Thymus (tissue), 11 donors: ENCODE results near the gene INPP5A. TPM values are rescaled to one million over a fixed set of nuclear protein-coding genes. Genes with fewer than 3 reads are reported as not detected.

Experiments
- DNase-seq, 9 donors: peaks; one replicate each; pipeline ENCODE4 v3.0.0-alpha.2; 2013; ENCODE audit warnings: low spot score in 9 of 9, low read depth in 6 of 9, missing footprints in 1 of 9
- H3K27ac ChIP-seq, 2 donors: one replicate each; pipeline ENCODE4 v1.5.1; 2013; ENCODE audit warnings: control low read depth in 1 of 2, low read depth in 1 of 2, low read length in 1 of 2, mild to moderate bottlenecking in 1 of 2, moderate library complexity in 1 of 2
- H3K27me3 ChIP-seq, 2 donors: one replicate each; pipeline ENCODE4 v1.5.1; 2013; ENCODE audit warnings: low read length in 1 of 2; ENCODE audit not compliant: control insufficient read depth in 2 of 2, insufficient read depth in 1 of 2
- H3K36me3 ChIP-seq, 2 donors: one replicate each; pipeline ENCODE4 v1.5.1; 2013; ENCODE audit warnings: low read length in 1 of 2, mild to moderate bottlenecking in 1 of 2, moderate library complexity in 1 of 2; ENCODE audit not compliant: control insufficient read depth in 2 of 2, insufficient read depth in 2 of 2
- H3K4me1 ChIP-seq, 2 donors: one replicate each; pipeline ENCODE4 v1.5.1; 2013; ENCODE audit warnings: low read length in 2 of 2; ENCODE audit not compliant: control insufficient read depth in 2 of 2, insufficient read depth in 2 of 2
- H3K4me3 ChIP-seq, 2 donors: one replicate each; pipeline ENCODE4 v1.5.1; 2013; ENCODE audit warnings: low read length in 2 of 2, control low read depth in 1 of 2, mild to moderate bottlenecking in 1 of 2
- H3K9me3 ChIP-seq, 2 donors: one replicate each; pipeline ENCODE4 v1.5.1; 2013; ENCODE audit warnings: low read length in 1 of 2, mild to moderate bottlenecking in 1 of 2; ENCODE audit not compliant: control insufficient read depth in 2 of 2, insufficient read depth in 1 of 2
- WGBS: extraction: QIAGEN DNeasy Blood & Tissue Kit; methylation state at CpG from one replicate; pipeline ENCODE4 v1.1.7; 2013; 5-methylcytosine and 5-hydroxymethylcytosine counted together
- polyA plus RNA-seq: library from polyadenylated mRNA; stranded (reverse); fragments of 200-250 nt; gene quantifications from one replicate; pipeline ENCODE4 v1.2.3, GENCODE V29; 2013
- total RNA-seq: library from RNA; stranded (reverse); fragments of 120-200 nt; gene quantifications from one replicate; pipeline ENCODE4 v1.2.4, GENCODE V29; 2013
- donor health status: healthy.

The INPP5A gene
- total and polyA plus RNA-seq, 2 donors = 11.0 to 14.6 TPM

DNA sequence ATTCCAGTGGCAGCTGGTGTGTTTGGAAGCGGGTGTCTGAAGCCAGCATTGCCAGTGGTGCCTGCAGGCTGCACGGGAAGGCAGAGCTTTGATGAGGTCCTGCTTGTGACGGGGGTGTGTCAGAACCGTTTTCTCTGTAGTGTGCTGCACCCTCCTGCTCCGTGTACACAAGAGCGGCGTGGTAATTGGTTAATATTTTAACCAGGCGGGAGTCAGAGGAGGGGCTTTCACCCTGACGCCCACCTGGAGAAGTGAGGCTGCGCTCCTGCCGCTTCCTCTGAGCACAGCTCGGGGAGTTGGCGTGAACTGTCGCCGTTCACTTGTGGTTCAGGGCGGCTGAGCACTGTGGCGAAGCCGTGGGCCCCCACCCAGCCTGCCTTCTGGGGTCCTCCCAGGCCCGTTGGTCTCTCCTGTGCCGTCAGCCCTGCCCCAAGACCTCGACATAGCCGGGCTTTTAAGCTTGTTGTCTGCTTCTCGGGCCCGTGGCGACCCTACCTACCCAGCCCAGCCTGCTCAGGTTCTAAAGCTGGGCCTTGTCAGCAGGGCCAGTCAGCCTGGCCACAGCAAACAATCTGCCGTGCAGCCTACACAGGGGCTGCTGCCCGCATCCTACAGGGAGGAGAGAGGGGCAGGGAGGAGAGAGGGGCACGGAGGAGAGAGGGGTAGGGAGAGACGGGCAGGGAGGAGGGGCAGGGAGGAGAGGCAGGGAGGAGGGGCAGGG is 236.8 kb downstream of the INPP5A start:
- peaks cover 0 to 9% of the 10 kb centered on the region in 2 donors for H3K36me3 ChIP-seq
- no peak overlapping the region for H3K27ac ChIP-seq
- no peaks in the 10 kb centered on the region for H3K27me3 ChIP-seq
- peaks cover 2 to 14% of the 10 kb centered on the region in 2 donors for H3K9me3 ChIP-seq
- H3K4me1 ChIP-seq = peaks cover 0 to 2% of the 10 kb centered on the region in 2 donors
- H3K4me3 ChIP-seq = no peak overlapping the region
- no peak for DNase-seq
- WGBS = 94% methylated on average over 29 of the region's 29 CpGs

- peaks cover 1 to 13% of the 10 kb centered on the region in 2 donors for H3K9me3 ChIP-seq
- DNase-seq = peak in 2 of 9 donors; percentile 1 to 51
- H3K4me3 ChIP-seq = no peak overlapping the region
- H3K27ac ChIP-seq = no peak overlapping the region
- peaks cover 0 to 14% of the 10 kb centered on the region in 2 donors for H3K36me3 ChIP-seq
- no peaks in the 10 kb centered on the region for H3K27me3 ChIP-seq
- 92% methylated on average over 22 of the region's 22 CpGs for WGBS
- peaks cover 0 to 2% of the 10 kb centered on the region in 2 donors for H3K4me1 ChIP-seq
Measured at GRCh38 chr10:132774902-132775863, 237.6 kb downstream of the INPP5A start.

GRCh38 chr10:132776186-132776585 is 238.6 kb downstream of the INPP5A start:
- H3K9me3 ChIP-seq = peaks cover 0 to 3% of the 10 kb centered on the region in 2 donors
- 98% methylated on average over 18 of the region's 18 CpGs for WGBS
- H3K4me1 ChIP-seq = peaks cover 0 to 2% of the 10 kb centered on the region in 2 donors
- H3K27ac ChIP-seq = no peak overlapping the region
- H3K27me3 ChIP-seq = no peaks in the 10 kb centered on the region
- peaks cover 0 to 10% of the 10 kb centered on the region in 2 donors for H3K36me3 ChIP-seq
- DNase-seq = no peak
- H3K4me3 ChIP-seq = no peak overlapping the region

DNA sequence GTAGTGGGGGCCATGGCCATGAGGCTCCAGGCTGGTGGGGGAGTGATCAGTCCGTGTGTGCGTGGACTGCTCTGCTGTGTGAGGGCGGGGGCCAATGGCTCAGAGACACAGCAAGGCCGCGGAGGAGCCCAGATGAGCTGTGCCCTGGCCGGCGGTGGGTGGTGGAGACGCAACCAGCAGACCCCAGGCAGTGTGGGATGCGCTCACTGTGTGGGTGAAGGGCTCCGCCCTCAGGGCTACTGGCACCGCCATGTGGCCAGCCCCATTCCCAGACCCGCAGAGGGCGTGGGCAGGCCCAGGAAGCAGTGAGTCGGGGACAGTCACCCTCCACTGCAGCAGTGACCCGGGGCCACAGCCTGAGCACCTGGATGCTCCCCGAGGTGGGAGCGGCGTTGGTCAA is 239.2 kb downstream of the INPP5A start:
- Histone ChIP-seq H3K4me1 (peaks cover 0 to 2% of the 10 kb centered on the region in 2 donors), H3K4me3 (no peak overlapping the region), H3K27ac (no peak overlapping the region), H3K36me3 (peaks cover 0 to 12% of the 10 kb centered on the region in 2 donors), H3K27me3 (peaks cover 0 to 2% of the 10 kb centered on the region in 2 donors), H3K9me3 (peaks cover 0 to 2% of the 10 kb centered on the region in 2 donors)
- DNase-seq = no peak
- 97% methylated on average over 18 of the region's 18 CpGs for WGBS

DNA sequence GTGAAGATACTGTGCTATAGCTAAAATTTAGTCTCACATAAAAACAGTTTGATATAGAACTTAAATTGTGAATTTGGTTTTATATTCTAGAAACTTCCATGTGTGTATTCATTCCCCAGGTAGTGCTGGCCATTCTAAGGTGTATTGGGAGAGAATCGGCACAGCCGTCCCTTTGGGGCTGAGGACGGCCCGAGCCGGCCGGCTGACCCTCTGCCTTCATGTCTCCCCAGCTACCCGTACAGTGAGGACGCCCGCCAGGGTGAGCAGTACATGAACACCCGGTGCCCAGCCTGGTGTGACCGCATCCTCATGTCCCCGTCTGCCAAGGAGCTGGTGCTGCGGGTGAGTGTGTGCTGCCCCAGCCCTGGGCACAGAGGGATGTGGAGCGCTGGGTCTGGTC is 239.9 kb downstream of the INPP5A start:
- DNase-seq = no peak
- Histone ChIP-seq H3K4me1 (peaks cover 0 to 2% of the 10 kb centered on the region in 2 donors), H3K9me3 (peaks cover 0 to 2% of the 10 kb centered on the region in 2 donors), H3K27me3 (peaks cover 0 to 7% of the 10 kb centered on the region in 2 donors), H3K27ac (no peak overlapping the region), H3K36me3 (peaks cover 0 to 13% of the 10 kb centered on the region in 2 donors), H3K4me3 (no peak overlapping the region)
- WGBS = 94% methylated on average over 14 of the region's 14 CpGs

DNA sequence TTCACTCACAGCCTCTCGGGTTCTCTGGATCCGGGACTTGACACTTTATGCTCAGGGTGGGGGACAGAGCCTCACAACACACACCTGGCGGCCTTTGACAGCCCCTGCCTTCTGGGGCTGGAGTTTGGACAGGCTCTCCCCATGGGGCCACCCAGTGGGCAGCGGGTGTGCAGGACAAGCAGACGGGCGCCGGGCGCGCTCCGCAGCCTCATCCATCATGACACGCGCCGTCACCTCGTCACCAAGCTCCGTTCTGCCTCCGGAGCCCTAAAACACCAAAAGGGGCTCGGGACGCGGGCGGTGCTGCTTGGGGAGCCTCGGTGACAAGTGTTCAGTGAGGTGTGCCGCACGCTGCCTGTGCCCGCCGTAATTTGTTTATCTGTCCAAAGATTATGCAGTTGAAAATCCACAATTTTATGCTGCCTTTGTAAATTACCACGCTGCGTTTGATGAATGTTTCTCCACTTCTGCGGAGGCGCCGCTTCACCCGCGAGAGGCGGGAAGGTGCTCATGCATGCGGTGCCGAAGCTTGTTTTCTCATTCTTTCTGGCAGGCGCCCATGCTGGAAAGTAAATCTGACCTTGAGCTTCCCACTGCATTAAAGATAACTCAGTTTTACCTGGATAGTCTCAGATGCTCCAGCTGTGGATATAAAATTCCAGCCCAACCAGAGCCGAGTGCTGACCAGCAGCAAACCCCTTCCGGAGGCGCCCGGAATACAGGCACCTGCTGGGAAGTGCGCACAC is 242.1 kb downstream of the INPP5A start:
- no peak for DNase-seq
- H3K27ac ChIP-seq = no peak overlapping the region
- peaks cover 0 to 3% of the 10 kb centered on the region in 2 donors for H3K9me3 ChIP-seq
- 97% methylated on average over 41 of the region's 41 CpGs for WGBS
- H3K4me1 ChIP-seq = peaks cover 0 to 2% of the 10 kb centered on the region in 2 donors
- H3K27me3 ChIP-seq = peaks cover 17 to 29% of the 10 kb centered on the region in 2 donors
- H3K36me3 ChIP-seq = peaks cover 0 to 13% of the 10 kb centered on the region in 2 donors
- no peak overlapping the region for H3K4me3 ChIP-seq

- H3K27me3 ChIP-seq = peaks cover 24 to 35% of the 10 kb centered on the region in 2 donors
- peaks cover 0 to 5% of the 10 kb centered on the region in 2 donors for H3K9me3 ChIP-seq
- no peak for DNase-seq
- H3K27ac ChIP-seq = no peak overlapping the region
- peaks cover 0 to 13% of the 10 kb centered on the region in 2 donors for H3K36me3 ChIP-seq
- peaks cover 0 to 2% of the 10 kb centered on the region in 2 donors for H3K4me1 ChIP-seq
- 96% methylated on average over 12 of the region's 12 CpGs for WGBS
- no peak overlapping the region for H3K4me3 ChIP-seq
Measured at GRCh38 chr10:132780356-132780755, 242.8 kb downstream of the INPP5A start.

GRCh38 chr10:132781556-132781955 is 244.0 kb downstream of the INPP5A start:
- H3K36me3 ChIP-seq = peaks cover 0 to 13% of the 10 kb centered on the region in 2 donors

More at GRCh38 chr10:132781556-132781955, 244.0 kb downstream of the INPP5A start:
- Histone ChIP-seq H3K4me1 (peaks cover 0 to 2% of the 10 kb centered on the region in 2 donors), H3K27me3 (peaks cover 34 to 42% of the 10 kb centered on the region in 2 donors), H3K27ac (no peak overlapping the region), H3K4me3 (no peak overlapping the region), H3K9me3 (peaks cover 0 to 5% of the 10 kb centered on the region in 2 donors)
- WGBS = 98% methylated on average over 20 of the region's 20 CpGs
- no peak for DNase-seq
